Activated naive CD4-positive, alpha-beta T cell treated with anti-CD3 and anti-CD28 coated beads, Interleukin-2, amount 10 ng/mL, durations not matched to agents 7 days and 5 days (primary cell): Measurements from ENCODE around the gene TMEM145.
A peak's percentile ranks its signal among the peaks of the same experiment; 100 is the strongest.

Experiments used
- CTCF ChIA-PET: fragments of 350-600 bp; sonication (Branson Sonifier 250); formaldehyde crosslinking; loops from one replicate; lab custom pipeline; 2021; ENCODE audit warnings: antibody characterized with exemption; lab: Charles Lee
- DNase-seq: peaks from one replicate; pipeline ENCODE4 v3.0.0-alpha.2; 2020
- H3K27ac Mint-ChIP-seq: one replicate; pipeline ENCODE4 v1.8.0; 2021; ENCODE audit warnings: mild to moderate bottlenecking, moderate library complexity, mixed read lengths
- H3K27me3 Mint-ChIP-seq: one replicate; pipeline ENCODE4 v1.8.0; 2021; ENCODE audit warnings: mild to moderate bottlenecking, mixed read lengths
- H3K36me3 Mint-ChIP-seq: one replicate; pipeline ENCODE4 v1.8.0; 2021; ENCODE audit warnings: mixed read lengths
- H3K4me1 Mint-ChIP-seq: one replicate; pipeline ENCODE4 v1.8.0; 2021; ENCODE audit warnings: mixed read lengths
- H3K4me3 Mint-ChIP-seq: one replicate; pipeline ENCODE4 v1.8.0; 2021; ENCODE audit warnings: mild to moderate bottlenecking, moderate library complexity, mixed read lengths
- H3K9me3 Mint-ChIP-seq: one replicate; pipeline ENCODE4 v1.8.0; 2021; ENCODE audit warnings: mixed read lengths

Gene TMEM145

DNA sequence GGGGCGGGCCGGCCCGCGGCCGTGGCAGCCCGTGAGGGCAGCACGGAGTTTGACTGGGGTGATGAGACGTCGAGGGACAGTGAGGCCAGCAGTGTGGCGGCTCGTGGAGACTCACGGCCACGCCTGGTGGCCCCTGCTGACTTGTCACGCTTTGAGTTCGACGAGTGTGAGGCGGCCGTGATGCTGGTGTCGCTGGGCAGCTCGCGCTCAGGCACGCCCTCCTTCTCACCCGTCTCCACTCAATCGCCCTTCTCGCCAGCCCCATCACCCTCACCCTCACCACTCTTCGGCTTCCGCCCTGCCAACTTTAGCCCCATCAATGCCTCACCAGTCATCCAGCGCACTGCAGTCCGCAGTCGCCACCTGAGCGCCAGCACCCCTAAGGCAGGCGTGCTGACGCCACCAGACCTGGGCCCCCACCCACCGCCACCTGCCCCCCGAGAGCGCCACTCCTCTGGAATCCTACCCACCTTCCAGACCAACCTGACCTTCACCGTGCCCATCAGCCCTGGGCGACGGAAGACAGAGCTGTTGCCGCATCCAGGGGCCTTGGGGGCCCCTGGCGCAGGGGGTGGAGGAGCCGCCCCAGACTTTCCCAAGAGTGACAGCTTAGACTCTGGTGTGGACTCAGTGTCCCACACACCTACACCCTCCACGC lies 39.6 kb upstream of the TMEM145 start:
- CTCF ChIA-PET, result no interaction called here
- Mint-ChIP-seq H3K4me1 (peaks cover 59% of the 10 kb centered on the region), H3K27me3 (no peaks in the 10 kb centered on the region), H3K4me3 (no peak overlapping the region), H3K27ac (no peak overlapping the region), H3K9me3 (no peaks in the 10 kb centered on the region), H3K36me3 (peaks cover 28% of the 10 kb centered on the region)
- DNase-seq, result no peak

GRCh38 chr19:42274065-42274682 lies 38.9 kb upstream of the TMEM145 start:
- H3K36me3 Mint-ChIP-seq, result peaks cover 31% of the 10 kb centered on the region

GRCh38 chr19:42275103-42275502 lies 38.0 kb upstream of the TMEM145 start:
- Mint-ChIP-seq H3K4me1 (peaks cover 64% of the 10 kb centered on the region), H3K4me3 (no peak overlapping the region), H3K27me3 (no peaks in the 10 kb centered on the region), H3K9me3 (no peaks in the 10 kb centered on the region), H3K27ac (peak overlapping the region; percentile 35), H3K36me3 (peaks cover 32% of the 10 kb centered on the region)
- CTCF ChIA-PET, result no interaction called here
- DNase-seq, result no peak

More at GRCh38 chr19:42274065-42274682, 38.9 kb upstream of the TMEM145 start:
- Mint-ChIP-seq H3K4me3 (no peak overlapping the region), H3K9me3 (no peaks in the 10 kb centered on the region), H3K27me3 (no peaks in the 10 kb centered on the region), H3K27ac (no peak overlapping the region), H3K4me1 (peaks cover 65% of the 10 kb centered on the region)
- CTCF ChIA-PET, result no interaction called here
- DNase-seq, result no peak

DNA sequence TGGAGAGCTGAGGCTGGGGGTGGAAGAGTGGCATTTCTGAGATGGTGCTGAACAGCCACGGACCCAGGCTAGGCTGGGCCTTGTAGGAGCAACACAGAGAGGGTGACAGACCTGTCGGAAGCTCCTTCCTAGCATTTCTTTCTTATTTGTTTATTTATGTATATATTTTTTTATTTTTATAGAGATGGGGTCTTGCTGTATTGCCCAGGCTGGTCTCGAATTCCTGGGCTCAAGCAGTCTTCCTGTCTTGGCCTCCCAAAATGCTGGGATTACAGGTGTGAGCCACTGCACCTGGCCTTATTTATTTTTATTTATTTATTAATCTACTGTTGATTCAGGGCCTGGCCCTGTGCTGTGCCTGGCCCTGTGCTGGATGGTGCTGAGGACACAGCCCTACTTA lies 37.6 kb upstream of the TMEM145 start:
- H3K4me3 Mint-ChIP-seq, result no peak overlapping the region
- CTCF ChIA-PET, result no interaction called here
- DNase-seq, result no peak
- H3K9me3 Mint-ChIP-seq, result no peaks in the 10 kb centered on the region
- peaks cover 32% of the 10 kb centered on the region for H3K36me3 Mint-ChIP-seq
- H3K27ac Mint-ChIP-seq, result no peak overlapping the region
- peaks cover 60% of the 10 kb centered on the region for H3K4me1 Mint-ChIP-seq
- H3K27me3 Mint-ChIP-seq, result no peaks in the 10 kb centered on the region

DNA sequence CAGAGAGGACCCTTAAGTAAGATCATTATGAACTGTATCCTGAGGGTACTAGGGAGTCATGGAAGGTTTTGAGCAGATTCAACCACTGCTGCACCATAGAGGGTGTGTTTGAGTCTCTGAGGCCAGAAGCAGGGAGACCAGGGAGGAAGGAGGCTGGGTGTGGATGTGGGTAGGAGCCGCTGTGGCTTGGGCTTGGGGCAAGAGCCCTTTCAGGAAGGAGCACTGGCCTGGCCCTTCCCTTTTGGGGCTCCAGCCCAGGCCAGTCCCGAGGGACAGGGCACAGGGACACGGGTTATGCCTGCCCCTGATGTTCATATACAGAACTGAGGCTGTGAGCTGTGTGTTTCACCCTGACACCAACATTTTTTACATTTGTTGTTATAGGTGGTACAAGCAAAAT lies 36.8 kb upstream of the TMEM145 start:
- Mint-ChIP-seq H3K27me3 (no peaks in the 10 kb centered on the region), H3K36me3 (peaks cover 31% of the 10 kb centered on the region), H3K27ac (peak overlapping the region; percentile 67), H3K4me3 (no peak overlapping the region), H3K9me3 (no peaks in the 10 kb centered on the region), H3K4me1 (peaks cover 53% of the 10 kb centered on the region)
- CTCF ChIA-PET, result interaction anchor here (5.0 kb wide), 1 partner anchor 31 kb away, joined by 57 read pairs; the partner anchor contains the start of gene GSK3A
- no peak for DNase-seq

DNA sequence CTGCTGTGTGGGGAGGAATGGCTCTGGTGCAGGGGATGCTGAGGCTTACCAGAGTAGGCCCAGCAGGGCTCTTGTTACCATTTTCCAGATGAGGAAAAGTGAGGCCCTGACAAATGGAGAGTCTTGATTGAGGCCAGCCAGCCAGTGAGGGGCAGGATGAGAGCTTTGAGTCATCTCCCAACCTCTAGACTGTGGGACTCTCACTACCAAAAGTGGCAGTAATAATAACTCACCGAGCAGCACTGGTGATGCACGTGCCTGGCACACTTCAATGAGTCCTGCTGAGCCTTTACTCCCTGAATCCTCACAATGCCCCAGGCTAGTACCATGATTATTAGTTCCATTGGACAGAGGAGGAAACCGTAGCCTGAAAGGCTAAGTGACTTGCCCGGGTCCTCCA lies 36.3 kb upstream of the TMEM145 start:
- Mint-ChIP-seq H3K4me3 (no peak overlapping the region), H3K27me3 (no peaks in the 10 kb centered on the region), H3K27ac (peak overlapping the region; percentile 67), H3K36me3 (peaks cover 26% of the 10 kb centered on the region), H3K4me1 (peaks cover 49% of the 10 kb centered on the region), H3K9me3 (no peaks in the 10 kb centered on the region)
- no peak for DNase-seq
- CTCF ChIA-PET, result interaction anchor here (5.0 kb wide), 1 partner anchor 31 kb away, joined by 57 read pairs; the partner anchor contains the start of gene GSK3A

- H3K4me1 Mint-ChIP-seq, result peaks cover 49% of the 10 kb centered on the region
- H3K4me3 Mint-ChIP-seq, result no peak overlapping the region
- H3K27ac Mint-ChIP-seq, result peak overlapping the region; percentile 31
- H3K36me3 Mint-ChIP-seq, result peaks cover 26% of the 10 kb centered on the region
- H3K9me3 Mint-ChIP-seq, result no peaks in the 10 kb centered on the region
- no peak for DNase-seq
- no peaks in the 10 kb centered on the region for H3K27me3 Mint-ChIP-seq
- CTCF ChIA-PET, result interaction anchor here (1.3 to 5.0 kb wide), 5 partner anchors 8 to 169 kb away, joined by 3 to 57 read pairs (median 18); partner anchors contain the start of genes CIC and GSK3A
Observed at GRCh38 chr19:42277821-42278451, 35.2 kb upstream of the TMEM145 start.

DNA sequence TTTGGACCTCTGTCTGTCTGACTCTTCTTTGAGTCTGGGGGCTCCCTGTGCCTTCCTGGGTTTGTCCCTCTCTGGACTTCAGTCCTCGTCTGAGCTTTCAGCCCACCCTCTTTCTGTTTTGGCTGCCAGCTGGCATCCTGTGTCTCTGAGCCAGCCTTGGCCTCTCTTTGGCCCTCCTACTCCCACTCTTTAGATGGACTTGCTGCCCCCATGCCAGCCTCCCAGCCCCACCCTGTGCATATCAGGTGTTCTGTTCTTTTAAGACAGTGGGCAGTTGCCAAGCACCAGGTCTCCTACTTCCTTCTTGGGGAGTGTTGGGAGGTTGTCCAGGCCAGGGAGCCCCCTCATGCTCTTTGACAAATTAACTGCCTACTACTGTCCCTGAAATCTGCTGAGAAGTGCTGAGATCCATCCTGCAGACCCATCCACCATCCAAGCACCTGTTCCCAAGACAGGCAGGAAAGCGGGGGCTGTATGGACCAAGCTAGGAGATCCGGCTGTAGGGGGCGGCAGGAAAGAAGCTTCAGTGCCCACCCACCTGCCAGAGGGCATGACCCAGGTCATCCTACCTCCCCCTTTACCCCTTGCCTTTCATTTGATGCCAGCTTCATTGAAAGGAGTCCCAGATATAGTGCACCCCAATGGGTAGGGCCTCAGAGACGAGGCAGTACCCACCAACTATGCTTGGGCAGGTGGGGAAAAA lies 34.5 kb upstream of the TMEM145 start:
- no peak for DNase-seq
- Mint-ChIP-seq H3K9me3 (no peaks in the 10 kb centered on the region), H3K4me3 (peak overlapping the region; percentile 83), H3K36me3 (peaks cover 22% of the 10 kb centered on the region), H3K27ac (peak overlapping the region; percentile 31), H3K4me1 (peaks cover 49% of the 10 kb centered on the region), H3K27me3 (no peaks in the 10 kb centered on the region)
- CTCF ChIA-PET, result interaction anchor here (0.7 to 5.0 kb wide), 18 partner anchors 9 to 170 kb away, joined by 3 to 57 read pairs (median 6); partner anchors contain the start of genes CIC, GSK3A and POU2F2

DNA sequence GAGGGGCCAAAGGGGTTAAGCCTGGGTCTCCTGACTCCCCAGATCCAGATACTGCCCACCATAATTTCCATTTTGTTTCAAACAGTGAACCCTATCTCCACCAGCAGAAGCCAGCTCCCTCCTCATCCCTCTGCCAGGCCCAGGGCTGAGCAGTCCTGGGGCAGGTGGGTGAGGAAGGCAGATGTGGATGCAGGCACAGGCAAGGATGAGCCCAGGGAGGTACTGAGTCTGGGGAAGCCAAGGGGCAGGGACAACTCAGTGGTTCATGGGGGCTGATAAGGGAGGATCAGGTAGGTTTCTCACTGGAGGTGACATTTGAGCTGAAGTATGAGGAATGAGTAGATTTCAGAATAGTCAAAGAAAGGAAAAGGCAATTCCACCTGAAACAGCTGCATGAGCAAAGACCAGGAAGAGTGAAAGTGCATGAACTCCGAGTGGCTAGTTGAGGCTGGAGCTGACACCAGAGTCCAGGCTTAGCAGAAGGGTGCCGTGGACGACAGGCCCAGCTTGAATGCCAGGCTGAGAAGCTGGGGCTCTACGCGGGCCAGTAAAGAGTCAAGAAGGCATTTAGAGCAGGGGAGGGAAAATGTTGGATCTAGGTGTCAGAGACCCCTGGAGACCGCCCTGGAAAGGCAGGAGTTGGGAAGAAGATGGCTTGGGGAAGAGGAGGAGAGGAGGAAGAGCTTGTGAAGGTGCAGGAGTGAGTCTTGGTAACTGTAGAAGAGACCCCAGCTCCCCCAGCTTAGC lies 33.8 kb upstream of the TMEM145 start:
- Mint-ChIP-seq H3K27me3 (no peaks in the 10 kb centered on the region), H3K36me3 (peaks cover 19% of the 10 kb centered on the region), H3K9me3 (no peaks in the 10 kb centered on the region), H3K27ac (peak overlapping the region; percentile 83), H3K4me3 (peak overlapping the region; percentile 83), H3K4me1 (peaks cover 48% of the 10 kb centered on the region)
- CTCF ChIA-PET, result interaction anchor here (0.7 to 5.0 kb wide), 23 partner anchors 9 to 170 kb away, joined by 3 to 57 read pairs (median 5); partner anchors contain the start of genes CIC, ERF, GSK3A and POU2F2
- DNase-seq, result no peak

DNA sequence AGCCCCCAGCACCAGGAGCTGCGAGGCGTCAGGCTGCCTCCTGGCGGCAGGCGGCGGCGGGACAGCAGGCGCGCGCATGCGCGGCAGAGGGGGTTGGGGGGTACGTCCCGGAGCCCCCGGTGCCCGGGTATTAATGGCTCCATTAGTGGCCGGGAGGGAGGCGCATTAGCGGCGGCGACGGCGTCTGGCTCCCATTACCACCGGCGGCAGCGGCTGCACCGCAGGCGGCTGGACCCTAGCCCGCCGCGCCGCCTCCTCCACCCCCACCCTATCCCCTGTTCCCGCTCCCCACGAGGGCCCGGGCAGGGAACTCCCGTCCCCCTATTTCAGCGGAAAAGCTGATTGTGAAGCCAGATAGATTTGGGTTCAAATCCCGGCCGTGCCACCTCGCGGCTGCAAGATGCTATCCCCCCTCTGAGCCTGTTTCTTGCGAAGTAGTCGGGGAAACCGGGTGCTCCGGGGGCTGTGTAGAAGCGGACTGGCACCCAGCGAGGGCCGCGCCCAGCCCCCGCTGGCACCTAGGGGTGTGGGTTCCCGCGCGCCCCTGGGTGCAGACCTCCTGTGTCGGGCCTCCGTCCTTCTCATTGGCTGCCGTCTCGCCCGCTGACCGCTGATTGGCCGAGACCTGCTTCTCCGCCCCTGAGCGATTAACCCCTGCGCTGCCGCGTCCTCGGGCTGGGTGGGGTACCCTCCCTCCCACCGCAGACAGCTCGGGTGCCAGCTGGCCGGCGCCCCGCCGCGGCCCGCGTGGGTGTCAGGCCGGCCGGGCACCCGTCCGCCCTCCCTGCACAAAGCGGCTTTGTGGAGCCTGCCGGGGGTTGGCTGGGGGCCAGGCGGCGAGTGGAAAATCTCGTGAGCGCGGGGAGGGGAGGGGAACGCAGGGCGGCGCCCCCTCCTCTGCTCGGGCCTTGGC lies 33.0 kb upstream of the TMEM145 start:
- H3K27me3 Mint-ChIP-seq, result no peaks in the 10 kb centered on the region
- H3K27ac Mint-ChIP-seq, result peak overlapping the region; percentile 83
- peaks cover 12% of the 10 kb centered on the region for H3K36me3 Mint-ChIP-seq
- peak; percentile 92 for DNase-seq
- no peaks in the 10 kb centered on the region for H3K9me3 Mint-ChIP-seq
- peaks cover 45% of the 10 kb centered on the region for H3K4me1 Mint-ChIP-seq
- H3K4me3 Mint-ChIP-seq, result peak overlapping the region; percentile 83
- CTCF ChIA-PET, result interaction anchor here (0.7 to 5.0 kb wide), 20 partner anchors 10 to 171 kb away, joined by 3 to 57 read pairs (median 6); partner anchors contain the start of genes CIC, ERF, GSK3A and POU2F2

DNA sequence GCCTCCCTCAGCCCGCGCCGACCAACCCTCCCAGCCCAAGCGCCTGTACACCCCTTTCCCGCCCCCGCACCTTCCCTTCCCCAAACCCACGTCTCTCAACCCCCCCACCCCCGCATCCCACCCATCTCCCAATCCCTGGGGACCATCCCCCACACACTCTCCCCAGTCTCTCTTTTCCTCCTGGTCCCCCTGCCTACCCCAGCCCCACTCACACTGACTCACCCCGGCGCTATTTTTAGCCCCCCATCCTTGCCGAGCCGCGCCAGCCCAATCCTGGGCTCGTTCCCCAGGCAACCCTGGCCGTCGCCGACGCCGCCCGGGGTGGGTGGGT lies 32.3 kb upstream of the TMEM145 start:
- H3K9me3 Mint-ChIP-seq, result no peaks in the 10 kb centered on the region
- H3K4me1 Mint-ChIP-seq, result peaks cover 46% of the 10 kb centered on the region
- peaks cover 10% of the 10 kb centered on the region for H3K36me3 Mint-ChIP-seq
- no peak overlapping the region for H3K27ac Mint-ChIP-seq
- peak overlapping the region; percentile 71 for H3K4me3 Mint-ChIP-seq
- CTCF ChIA-PET, result interaction anchor here (1.9 to 5.0 kb wide), 4 partner anchors 14 to 149 kb away, joined by 6 to 57 read pairs (median 18); partner anchors contain the start of genes GSK3A and POU2F2
- H3K27me3 Mint-ChIP-seq, result no peaks in the 10 kb centered on the region
- DNase-seq, result no peak

GRCh38 chr19:42281146-42281826 lies 31.8 kb upstream of the TMEM145 start:
- H3K9me3 Mint-ChIP-seq, result no peaks in the 10 kb centered on the region
- peaks cover 46% of the 10 kb centered on the region for H3K4me1 Mint-ChIP-seq
- peak; percentile 51 for DNase-seq
- peak overlapping the region; percentile 71 for H3K4me3 Mint-ChIP-seq
- CTCF ChIA-PET, result interaction anchor here (0.6 kb wide), 1 partner anchor 11 kb away, joined by 3 read pairs; no protein-coding TSS in a partner anchor
- no peak overlapping the region for H3K27ac Mint-ChIP-seq
- no peaks in the 10 kb centered on the region for H3K27me3 Mint-ChIP-seq
- H3K36me3 Mint-ChIP-seq, result peaks cover 15% of the 10 kb centered on the region
